HepG2 (cell line): ENCODE data around the gene MALRD1.

Experiments
- HDAC2 ChIP-seq: sonication (generic); formaldehyde crosslinking; IDR thresholded peaks from 2 replicates; pipeline ENCODE4 v1.4.0; 2020; ENCODE audit warnings: missing genetic modification reagents
- ZFP36L1 ChIP-seq: sonication (generic); formaldehyde crosslinking; IDR thresholded peaks from 2 replicates; pipeline ENCODE4 v1.8.0; 2022; ENCODE audit warnings: mild to moderate bottlenecking, missing genetic modification reagents, moderate library complexity
- ZNF629 ChIP-seq: sonication (generic); formaldehyde crosslinking; conservative IDR thresholded peaks from 2 replicates; pipeline ENCODE4 v1.5.0; 2020; ENCODE audit warnings: missing genetic modification reagents
- ZNF704 ChIP-seq: sonication (generic); formaldehyde crosslinking; IDR thresholded peaks from 2 replicates; pipeline ENCODE4 v1.8.1; 2023; ENCODE audit warnings: mild to moderate bottlenecking, inconsistent platforms, moderate library complexity, missing genetic modification reagents, borderline replicate concordance

GRCh38 chr10:19688344-19688743 lies 639.7 kb downstream of the MALRD1 start:
- TF ChIP-seq ZFP36L1 (CRISPR knock-in tag) (no peak), HDAC2 (CRISPR knock-in tag) (no peak), ZNF629 (CRISPR knock-in tag) (no peak), ZNF704 (no peak)
